H9 (cell line): Measurements from ENCODE around the gene DLAT. TPM values are rescaled to one million over a fixed set of nuclear protein-coding genes. Genes with fewer than 3 reads are reported as not detected.

Source experiments
- DNase-seq: peaks from one replicate; pipeline ENCODE4 v3.0.0-alpha.2; 2017
- H2AFZ ChIP-seq: one replicate; pipeline ENCODE4 v1.6.1; 2013; ENCODE audit warnings: mild to moderate bottlenecking, low read length, control low read depth, moderate library complexity
- H2AK5ac ChIP-seq: 2 replicates; pipeline ENCODE4 v1.6.1; 2013; ENCODE audit warnings: low read length, control low read depth, mixed read lengths; ENCODE audit not compliant: insufficient read length
- H2BK120ac ChIP-seq: one replicate; pipeline ENCODE4 v1.6.1; 2013; ENCODE audit warnings: low read depth, mild to moderate bottlenecking, low read length, control low read depth, inconsistent platforms; ENCODE audit not compliant: poor library complexity, severe bottlenecking
- H2BK12ac ChIP-seq: 2 replicates; pipeline ENCODE4 v1.6.1; 2013; ENCODE audit warnings: low read length, control low read depth, mixed read lengths, low read depth; ENCODE audit not compliant: insufficient read length
- H2BK15ac ChIP-seq: 2 replicates; pipeline ENCODE4 v1.6.1; 2013; ENCODE audit warnings: low read depth, low read length, control low read depth
- H2BK20ac ChIP-seq: one replicate; pipeline ENCODE4 v1.6.1; 2013; ENCODE audit warnings: low read depth, mild to moderate bottlenecking, low read length, control low read depth, inconsistent platforms; ENCODE audit not compliant: poor library complexity, severe bottlenecking
- H2BK5ac ChIP-seq: 2 replicates; pipeline ENCODE4 v1.6.1; 2013; ENCODE audit warnings: low read length, control low read depth, mixed read lengths; ENCODE audit not compliant: insufficient read length
- H3K14ac ChIP-seq: 2 replicates; pipeline ENCODE4 v1.6.1; 2013; ENCODE audit warnings: low read length, control low read depth; ENCODE audit not compliant: insufficient read depth
- H3K18ac ChIP-seq: 2 replicates; pipeline ENCODE4 v1.6.1; 2013; ENCODE audit warnings: low read depth, mild to moderate bottlenecking, mixed read lengths, low read length, control low read depth; ENCODE audit not compliant: insufficient read length
- H3K23ac ChIP-seq: 2 replicates; pipeline ENCODE4 v1.6.1; 2013; ENCODE audit warnings: low read length, control low read depth, mixed read lengths, low read depth; ENCODE audit not compliant: insufficient read length
- H3K23me2 ChIP-seq: 2 replicates; pipeline ENCODE4 v1.6.1; 2013; ENCODE audit warnings: low read depth, mild to moderate bottlenecking, mixed read lengths, low read length, control low read depth; ENCODE audit not compliant: insufficient read length, poor library complexity, severe bottlenecking
- H3K27ac ChIP-seq: 2 replicates; pipeline ENCODE4 v1.5.1; 2013; ENCODE audit warnings: low read length, control low read depth, mixed read lengths, low read depth; ENCODE audit not compliant: insufficient read length
- H3K27me3 ChIP-seq: 2 replicates; pipeline ENCODE4 v1.6.1; 2013; ENCODE audit warnings: low read length, control low read depth, inconsistent platforms; ENCODE audit not compliant: insufficient read depth
- H3K4ac ChIP-seq: 2 replicates; pipeline ENCODE4 v1.6.1; 2013; ENCODE audit warnings: low read depth, mild to moderate bottlenecking, control low read depth, inconsistent platforms, low read length, moderate library complexity
- H3K4me1 ChIP-seq: 2 replicates; pipeline ENCODE4 v1.6.1; 2013; ENCODE audit warnings: low read length, control low read depth, inconsistent platforms; ENCODE audit not compliant: insufficient read depth
- H3K4me2 ChIP-seq: 2 replicates; pipeline ENCODE4 v1.6.1; 2013; ENCODE audit warnings: low read length, control low read depth, mixed read lengths; ENCODE audit not compliant: insufficient read length, insufficient read depth
- H3K56ac ChIP-seq: 2 replicates; pipeline ENCODE4 v1.6.1; 2013; ENCODE audit warnings: low read depth, mild to moderate bottlenecking, mixed read lengths, low read length, control low read depth; ENCODE audit not compliant: insufficient read length
- H3K79me1 ChIP-seq: 2 replicates; pipeline ENCODE4 v1.6.1; 2013; ENCODE audit warnings: low read depth, mild to moderate bottlenecking, moderate library complexity, low read length, control low read depth, inconsistent platforms; ENCODE audit not compliant: insufficient read depth, poor library complexity, severe bottlenecking
- H3K79me2 ChIP-seq: 2 replicates; pipeline ENCODE4 v1.6.1; 2013; ENCODE audit warnings: low read length, control low read depth, inconsistent platforms; ENCODE audit not compliant: insufficient read depth
- H3K9ac ChIP-seq: 2 replicates; pipeline ENCODE4 v1.6.1; 2013; ENCODE audit warnings: low read length, control low read depth, mixed read lengths; ENCODE audit not compliant: insufficient read length; ENCODE audit errors: extremely low read depth
- H3K9me3 ChIP-seq: one replicate; pipeline ENCODE4 v1.6.1; 2013; ENCODE audit warnings: low read depth, low read length, inconsistent platforms; ENCODE audit not compliant: control insufficient read depth
- H3T11ph ChIP-seq: one replicate; pipeline ENCODE4 v1.6.1; 2013; ENCODE audit warnings: mild to moderate bottlenecking, low read length, control low read depth, inconsistent platforms
- H4K20me1 ChIP-seq: one replicate; pipeline ENCODE4 v1.6.1; 2013; ENCODE audit not compliant: control insufficient read depth, insufficient read length, insufficient read depth
- H4K5ac ChIP-seq: 2 replicates; pipeline ENCODE4 v1.6.1; 2013; ENCODE audit warnings: low read depth, mild to moderate bottlenecking, mixed read lengths, low read length, control low read depth; ENCODE audit not compliant: insufficient read length
- H4K8ac ChIP-seq: replicated peaks from 2 replicates; pipeline ENCODE4 v1.6.1; 2013; ENCODE audit warnings: low read length, control low read depth, mixed read lengths, low read depth; ENCODE audit not compliant: insufficient read length
- H4K91ac ChIP-seq: 2 replicates; pipeline ENCODE4 v1.6.1; 2013; ENCODE audit warnings: low read depth, mild to moderate bottlenecking, moderate library complexity, mixed read lengths, low read length, control low read depth; ENCODE audit not compliant: insufficient read length
- H3K27ac Mint-ChIP-seq, 3 experiments: 2 replicates in 2 of 3; 3 replicates in 1 of 3; pipeline ENCODE4 v1.8.0; 2020 to 2021; ENCODE audit warnings: mixed read lengths in 3 of 3, mild to moderate bottlenecking in 1 of 3, moderate library complexity in 1 of 3
- H3K27me3 Mint-ChIP-seq: 2 replicates; pipeline ENCODE4 v1.8.0; 2021; ENCODE audit warnings: low read depth, mild to moderate bottlenecking, moderate library complexity, mixed read lengths
- H3K36me3 Mint-ChIP-seq, 3 experiments: 2 replicates in 2 of 3; 3 replicates in 1 of 3; pipeline ENCODE4 v1.8.0; 2020 to 2021; ENCODE audit warnings: low read depth in 3 of 3, mixed read lengths in 3 of 3; ENCODE audit not compliant: insufficient read depth in 1 of 3
- H3K4me1 Mint-ChIP-seq, 2 experiments: 2 replicates each; pipeline ENCODE4 v1.8.0; 2020; ENCODE audit warnings: mixed read lengths in 2 of 2
- H3K4me3 Mint-ChIP-seq, 2 experiments: 2 replicates in 1 of 2; 3 replicates in 1 of 2; pipeline ENCODE4 v1.8.0; 2020 to 2021; ENCODE audit warnings: mild to moderate bottlenecking in 2 of 2, mixed read lengths in 2 of 2, moderate library complexity in 1 of 2
- H3K9me3 Mint-ChIP-seq, 2 experiments: 2 replicates in 1 of 2; 3 replicates in 1 of 2; pipeline ENCODE4 v1.8.0; 2020; ENCODE audit warnings: mild to moderate bottlenecking in 2 of 2, mixed read lengths in 2 of 2, moderate library complexity in 1 of 2
- WGBS: extraction: QIAGEN DNeasy Blood & Tissue Kit; methylation state at CpG from one replicate; pipeline ENCODE4 v1.1.7; 2013; ENCODE audit warnings: missing lambda C conversion rate, low lambda C conversion rate, mixed read lengths; ENCODE audit not compliant: insufficient read length; ENCODE audit errors: extremely low coverage; 5-methylcytosine and 5-hydroxymethylcytosine counted together
- total RNA-seq: library from RNA; stranded (reverse); gene quantifications from 2 replicates; pipeline ENCODE4 v1.2.1, GENCODE V29; 2021
- TF ChIP-seq, protein P1 (sequence below): fragments of 200-600 bp; sonication (generic); conservative IDR thresholded peaks from 3 replicates; pipeline ENCODE4 v1.8.0; 2021; ENCODE audit warnings: antibody characterized with exemption, mild to moderate bottlenecking

Gene DLAT
- total RNA-seq, 1 experiment from 2014 or later, result 58.4 TPM

DNA sequence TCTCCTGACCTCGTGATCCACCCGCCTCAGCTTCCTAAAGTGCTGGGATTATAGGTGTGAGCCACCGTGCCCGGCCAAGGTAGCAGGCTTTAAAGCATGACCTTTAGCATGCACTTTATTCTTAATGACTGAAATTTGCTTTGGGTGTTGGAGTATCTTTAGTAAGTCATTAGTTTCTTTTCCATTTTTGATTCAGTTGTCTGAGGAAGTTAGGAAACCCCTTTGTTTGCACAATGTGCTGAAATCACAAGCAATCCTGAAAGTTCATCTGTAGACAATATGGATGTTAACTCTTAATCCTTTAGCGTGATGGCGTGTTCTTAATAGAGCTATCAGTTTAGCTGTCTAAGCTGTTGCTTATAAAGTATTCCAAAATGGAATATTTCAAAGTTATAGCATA, 78.2 kb downstream of the DLAT start:
- TF ChIP-seq, protein P1, sequence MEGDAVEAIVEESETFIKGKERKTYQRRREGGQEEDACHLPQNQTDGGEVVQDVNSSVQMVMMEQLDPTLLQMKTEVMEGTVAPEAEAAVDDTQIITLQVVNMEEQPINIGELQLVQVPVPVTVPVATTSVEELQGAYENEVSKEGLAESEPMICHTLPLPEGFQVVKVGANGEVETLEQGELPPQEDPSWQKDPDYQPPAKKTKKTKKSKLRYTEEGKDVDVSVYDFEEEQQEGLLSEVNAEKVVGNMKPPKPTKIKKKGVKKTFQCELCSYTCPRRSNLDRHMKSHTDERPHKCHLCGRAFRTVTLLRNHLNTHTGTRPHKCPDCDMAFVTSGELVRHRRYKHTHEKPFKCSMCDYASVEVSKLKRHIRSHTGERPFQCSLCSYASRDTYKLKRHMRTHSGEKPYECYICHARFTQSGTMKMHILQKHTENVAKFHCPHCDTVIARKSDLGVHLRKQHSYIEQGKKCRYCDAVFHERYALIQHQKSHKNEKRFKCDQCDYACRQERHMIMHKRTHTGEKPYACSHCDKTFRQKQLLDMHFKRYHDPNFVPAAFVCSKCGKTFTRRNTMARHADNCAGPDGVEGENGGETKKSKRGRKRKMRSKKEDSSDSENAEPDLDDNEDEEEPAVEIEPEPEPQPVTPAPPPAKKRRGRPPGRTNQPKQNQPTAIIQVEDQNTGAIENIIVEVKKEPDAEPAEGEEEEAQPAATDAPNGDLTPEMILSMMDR, result no peak
- Histone ChIP-seq H4K91ac (no peak overlapping the region), H2AFZ (no peak overlapping the region), H3K27ac (no peak overlapping the region), H3K56ac (no peak overlapping the region), H2BK20ac (no peak overlapping the region), H3K79me2 (no peaks in the 10 kb centered on the region), H2BK5ac (no peak overlapping the region), H3K23ac (no peak overlapping the region), H3K27me3 (no peaks in the 10 kb centered on the region), H3K9me3 (no peaks in the 10 kb centered on the region), H3K79me1 (no peaks in the 10 kb centered on the region), H3K4ac (no peak overlapping the region), H4K20me1 (no peaks in the 10 kb centered on the region), H2AK5ac (no peak overlapping the region), H2BK120ac (no peak overlapping the region), H3K4me2 (no peak overlapping the region), H2BK15ac (no peak overlapping the region), H3K4me1 (no peaks in the 10 kb centered on the region), H4K5ac (no peak overlapping the region), H2BK12ac (no peak overlapping the region), H3K9ac (no peak overlapping the region), H3K18ac (no peak overlapping the region), H3K14ac (no peak overlapping the region), H3K23me2 (no peaks in the 10 kb centered on the region), H3T11ph (no peak overlapping the region), H4K8ac (no peak overlapping the region)
- WGBS, result no CpG with 5 or more reads among the region's 6 CpGs
- no peaks in the 10 kb centered on the region for H3K36me3 Mint-ChIP-seq
- no peak overlapping the region for H3K4me3 Mint-ChIP-seq
- H3K9me3 Mint-ChIP-seq, result no peaks in the 10 kb centered on the region
- H3K27me3 Mint-ChIP-seq, result no peaks in the 10 kb centered on the region
- no peak for DNase-seq
- H3K4me1 Mint-ChIP-seq, result no peaks in the 10 kb centered on the region
- H3K27ac Mint-ChIP-seq, result no peak overlapping the region
